ENCODE data around the gene FRYL.
"Not testable (repeated sequence)": the region's sequence is repeated elsewhere in the genome, so short reads cannot be mapped to it uniquely, and the experiment has no call there.

FRYL gene

GRCh38 chr4:48698029-48698971, 81.8 kb downstream of the FRYL start:
- DNase-seq (ENCODE audit: low read depth in 2 of 2): no peak

GRCh38 chr4:48697516-48697915, 82.6 kb downstream of the FRYL start:
- not testable (repeated sequence) for DNase-seq (ENCODE audit: low read depth in 2 of 2)

DNA sequence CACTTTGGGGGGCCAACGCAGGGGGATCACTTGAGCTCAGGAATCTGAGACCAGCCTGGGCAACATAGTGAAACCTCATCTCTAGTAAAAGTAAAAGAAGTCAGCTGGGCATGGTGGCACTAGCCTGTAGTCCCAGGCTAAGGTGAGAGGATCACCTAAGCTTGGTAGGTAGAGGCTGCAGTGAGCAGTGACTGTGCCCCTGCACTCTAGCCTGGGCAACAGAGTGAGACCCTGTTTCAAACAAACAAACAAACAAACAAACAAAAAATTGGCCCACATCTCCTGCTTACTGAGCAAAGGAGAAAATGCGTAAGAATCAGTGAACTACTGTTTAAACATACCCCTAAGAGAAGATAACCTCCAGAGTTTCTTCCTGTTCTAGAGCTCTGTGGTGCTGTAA, 85.3 kb downstream of the FRYL start:
- no peak for DNase-seq (ENCODE audit: low read depth in 2 of 2)

- DNase-seq (ENCODE audit: low read depth in 2 of 2): no peak
Observed at GRCh38 chr4:48693856-48694574, 86.1 kb downstream of the FRYL start.

DNA sequence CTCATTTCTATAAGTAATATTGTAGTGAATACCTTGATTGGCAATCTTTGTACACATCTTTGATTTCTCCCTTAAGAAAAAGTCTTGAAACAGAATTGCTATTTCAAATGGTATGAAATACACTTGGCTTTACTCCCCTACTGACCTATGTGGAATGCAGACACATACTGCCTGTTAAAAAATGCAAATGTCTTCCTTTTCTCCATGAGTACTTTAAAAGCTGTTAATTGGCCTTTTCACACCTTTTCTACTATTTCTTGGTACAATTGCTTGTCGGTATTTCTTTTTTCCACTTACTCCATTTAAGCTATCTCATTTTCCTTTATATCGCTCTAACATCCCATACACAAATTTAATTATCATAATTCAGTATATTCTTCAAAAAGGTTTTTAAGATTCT, 87.2 kb downstream of the FRYL start:
- DNase-seq (ENCODE audit: low read depth in 2 of 2): no peak

DNA sequence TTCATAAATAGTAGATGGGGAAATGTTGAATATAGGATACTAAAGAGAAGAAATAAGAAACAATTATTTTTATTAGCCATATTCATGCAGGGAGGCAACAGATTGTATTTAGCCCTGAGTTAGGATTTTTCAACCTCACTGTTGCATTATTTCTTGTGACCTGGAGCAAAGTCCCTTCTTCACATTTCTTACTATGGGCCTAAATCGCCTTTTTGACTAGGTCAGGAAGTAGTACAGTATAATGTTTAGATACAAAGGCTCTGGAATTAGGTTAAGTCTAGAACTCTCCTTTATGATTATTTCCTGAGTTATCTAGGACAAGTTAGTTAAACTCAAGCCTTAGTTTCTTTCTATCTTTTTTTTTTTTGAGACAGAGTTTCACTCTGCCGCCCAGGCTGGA, 88.0 kb downstream of the FRYL start:
- DNase-seq (ENCODE audit: low read depth in 2 of 2): no peak

GRCh38 chr4:48688953-48689352, 91.1 kb downstream of the FRYL start:
- DNase-seq (ENCODE audit: low read depth in 2 of 2): no peak

DNA sequence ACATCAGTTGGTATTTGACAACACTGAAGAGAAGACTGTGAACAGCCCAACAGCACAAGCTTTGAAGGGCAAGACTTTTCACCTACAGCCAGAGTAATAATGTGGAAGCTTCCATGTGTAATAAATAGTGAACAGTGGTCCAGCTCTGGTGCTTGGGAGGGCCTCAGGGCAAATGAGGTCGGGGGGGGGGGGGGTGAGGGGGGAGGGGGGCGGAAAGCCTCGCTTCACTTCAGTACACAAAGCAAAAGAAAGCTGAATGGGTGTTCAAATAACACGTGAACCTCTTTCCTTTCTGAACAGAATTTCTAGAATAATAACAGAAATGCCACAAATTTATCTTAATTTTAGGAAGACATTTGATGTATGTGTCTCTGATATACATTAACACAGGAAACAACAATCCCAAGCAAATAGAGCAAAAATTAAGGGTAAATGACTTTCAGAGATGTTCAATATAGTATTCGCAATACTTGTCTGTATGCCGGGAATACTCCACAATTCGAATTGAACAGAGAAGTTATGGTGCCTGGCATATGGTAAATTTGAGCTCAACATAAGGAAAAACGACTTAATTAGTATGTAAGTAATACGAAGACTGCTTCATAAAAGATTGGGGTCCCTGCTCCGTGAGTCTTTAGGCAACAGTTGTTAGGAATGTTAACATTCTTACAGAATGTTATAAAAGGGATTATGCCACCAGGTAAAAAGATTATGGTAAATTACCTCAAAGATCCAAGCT, 92.6 kb downstream of the FRYL start:
- no peak for DNase-seq (ENCODE audit: low read depth in 2 of 2)

DNA sequence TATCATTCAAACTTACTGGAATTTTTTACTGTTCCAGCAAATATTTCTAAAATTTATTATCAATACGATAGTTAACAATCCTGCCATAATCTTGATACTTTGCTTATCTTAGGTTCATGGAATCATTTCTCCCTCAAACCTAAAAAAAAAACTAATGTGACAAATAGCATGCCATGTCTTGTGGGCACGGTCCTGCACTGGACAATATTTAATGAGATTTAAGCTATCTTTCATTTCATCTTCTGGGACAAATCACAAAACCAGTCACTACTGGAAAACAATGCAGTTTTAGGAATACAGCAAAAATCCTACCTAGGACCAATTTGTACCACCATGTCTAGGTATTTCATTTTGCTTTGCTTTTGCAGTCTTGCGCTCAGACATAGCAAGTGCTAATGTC, 93.7 kb downstream of the FRYL start:
- no peak for DNase-seq (ENCODE audit: low read depth in 2 of 2)

GRCh38 chr4:48683784-48684666, 96.1 kb downstream of the FRYL start:
- no peak for DNase-seq (ENCODE audit: low read depth in 2 of 2)

- DNase-seq (ENCODE audit: low read depth in 2 of 2): not testable (repeated sequence)
Observed at GRCh38 chr4:48682870-48683269, 97.2 kb downstream of the FRYL start.

GRCh38 chr4:48681856-48682255, 98.2 kb downstream of the FRYL start:
- DNase-seq (ENCODE audit: low read depth in 2 of 2): no peak

DNA sequence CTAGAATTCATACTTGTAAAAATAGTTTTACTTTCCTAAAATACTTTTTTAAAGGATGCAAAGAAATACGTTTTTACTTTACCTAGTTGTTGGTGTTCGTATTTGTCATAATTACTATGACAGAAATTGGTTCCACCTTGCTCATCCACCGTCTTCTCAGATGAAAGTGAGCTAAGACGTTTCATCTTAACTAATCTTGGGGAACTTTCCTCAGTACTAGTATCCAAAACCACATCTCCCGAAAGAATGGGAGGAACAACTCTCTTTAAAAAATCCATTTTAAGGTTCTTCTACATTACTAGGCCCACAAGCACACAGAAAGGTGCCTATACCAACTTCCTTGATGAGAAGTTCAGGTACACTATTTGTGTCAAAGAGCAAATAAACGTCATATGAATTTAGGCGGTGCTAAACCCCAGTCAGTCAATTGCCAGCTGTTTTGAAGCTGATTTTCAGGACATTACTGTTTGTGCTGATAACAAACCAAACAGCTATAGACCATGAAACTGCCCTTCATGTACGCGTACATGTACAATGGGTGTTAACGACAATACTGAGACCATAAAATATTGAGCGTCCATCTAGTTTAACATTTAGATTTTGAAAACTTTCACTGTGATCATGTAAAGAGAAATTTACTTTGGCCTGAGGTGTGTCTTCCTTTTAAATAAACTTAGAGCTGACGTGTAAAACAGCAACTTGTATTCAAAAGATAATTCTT, 99.1 kb downstream of the FRYL start:
- no peak for DNase-seq (ENCODE audit: low read depth in 2 of 2)

- DNase-seq (ENCODE audit: low read depth in 2 of 2): no peak
Observed at GRCh38 chr4:48673537-48673936, 106.5 kb downstream of the FRYL start.

- no peak for DNase-seq (ENCODE audit: low read depth in 2 of 2)
Observed at GRCh38 chr4:48670587-48670986, 109.5 kb downstream of the FRYL start.

GRCh38 chr4:48669086-48669485, 111.0 kb downstream of the FRYL start:
- no peak for DNase-seq (ENCODE audit: low read depth in 2 of 2)

DNA sequence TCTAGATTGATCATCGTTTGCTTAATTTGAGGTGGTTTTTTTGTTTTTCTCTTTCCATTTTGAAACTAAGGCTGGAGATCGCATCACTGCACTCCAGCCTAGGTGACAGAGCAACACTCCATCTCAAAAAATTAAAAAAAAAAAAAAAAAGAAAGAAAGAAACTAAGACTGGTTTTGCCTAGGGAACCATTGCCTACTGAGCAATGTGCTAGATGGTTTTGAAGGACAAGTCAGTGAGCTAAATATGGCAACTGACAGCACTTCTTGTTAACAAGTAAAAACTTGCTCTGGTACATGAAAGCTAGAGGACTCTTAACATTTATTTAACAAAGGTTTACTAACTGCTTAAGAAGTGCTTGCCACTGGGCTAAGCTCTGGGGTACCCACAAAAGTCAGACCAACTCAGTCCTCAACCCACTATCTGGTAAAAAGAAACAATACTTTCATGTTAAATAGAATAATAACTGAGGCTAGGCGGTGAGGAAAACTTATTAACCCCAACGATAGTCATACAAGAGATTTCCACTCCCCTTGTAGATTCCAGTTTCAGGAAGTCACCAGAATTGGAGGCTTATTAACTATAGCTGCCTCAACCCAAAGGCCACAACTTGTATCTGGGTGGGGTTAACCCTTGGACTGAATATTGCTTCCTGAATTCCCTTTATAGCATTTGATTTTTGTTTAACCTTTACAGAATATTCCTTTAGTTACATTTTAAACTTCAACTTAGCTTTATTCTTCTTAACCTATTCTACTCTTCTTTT, 111.6 kb downstream of the FRYL start:
- DNase-seq (ENCODE audit: low read depth in 2 of 2): no peak

GRCh38 chr4:48667148-48667547, 112.9 kb downstream of the FRYL start:
- no peak for DNase-seq (ENCODE audit: low read depth in 2 of 2)

- DNase-seq (ENCODE audit: low read depth in 2 of 2): no peak
Observed at GRCh38 chr4:48665555-48666186, 114.4 kb downstream of the FRYL start.
